Embryonic facial prominence (tissue), 1 donor: ENCODE measurements around the gene SPTLC2.
"Not testable (repeated sequence)": the region's sequence is repeated elsewhere in the genome, so short reads cannot be mapped to it uniquely, and the experiment has no call there.

ENCODE experiments used
- DNase-seq: peaks from one replicate; pipeline ENCODE4 v3.0.0-alpha.2; 2016; ENCODE audit errors: extremely low spot score

Gene SPTLC2

GRCh38 chr14:77547512-77548180 lies 68.8 kb downstream of the SPTLC2 start:
- no peak for DNase-seq

GRCh38 chr14:77545171-77545570 lies 71.3 kb downstream of the SPTLC2 start:
- DNase-seq, result not testable (repeated sequence)

GRCh38 chr14:77544571-77544970 lies 71.9 kb downstream of the SPTLC2 start:
- DNase-seq, result no peak

GRCh38 chr14:77543637-77544334 lies 72.7 kb downstream of the SPTLC2 start:
- DNase-seq, result no peak

GRCh38 chr14:77543240-77543551 lies 73.2 kb downstream of the SPTLC2 start:
- DNase-seq, result no peak

GRCh38 chr14:77542421-77543239 lies 73.8 kb downstream of the SPTLC2 start:
- DNase-seq, result no peak

GRCh38 chr14:77541905-77542304 lies 74.5 kb downstream of the SPTLC2 start:
- DNase-seq, result no peak

GRCh38 chr14:77536951-77537350 lies 79.5 kb downstream of the SPTLC2 start:
- DNase-seq, result not testable (repeated sequence)

DNA sequence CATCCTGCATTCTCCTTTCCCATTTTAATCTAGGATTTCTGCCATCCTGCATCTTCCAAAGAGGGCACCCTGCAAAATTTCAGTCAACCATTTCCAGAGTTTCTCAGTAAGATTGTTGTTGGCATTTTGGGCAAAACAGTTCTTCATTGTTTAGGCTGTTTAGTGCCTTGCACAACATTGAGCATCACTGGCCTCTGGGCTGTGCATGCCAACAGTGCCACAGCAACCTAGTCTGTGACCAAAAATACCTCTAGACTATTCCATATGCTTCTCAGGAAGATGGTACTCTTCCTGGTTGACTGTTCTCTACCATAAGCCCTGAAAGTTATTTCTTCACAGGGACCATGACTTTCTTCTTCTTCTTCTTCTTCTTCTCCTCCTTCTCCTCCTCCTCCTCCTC lies 85.4 kb downstream of the SPTLC2 start:
- no peak for DNase-seq

GRCh38 chr14:77529963-77530362 lies 86.5 kb downstream of the SPTLC2 start:
- DNase-seq, result no peak

GRCh38 chr14:77529213-77529612 lies 87.2 kb downstream of the SPTLC2 start:
- DNase-seq, result no peak

- not testable (repeated sequence) for DNase-seq
These were observed 87.7 kb downstream of the SPTLC2 start for GRCh38 chr14:77528701-77529100.

GRCh38 chr14:77526266-77526665 lies 90.2 kb downstream of the SPTLC2 start:
- DNase-seq, result no peak

GRCh38 chr14:77524536-77524935 lies 91.9 kb downstream of the SPTLC2 start:
- no peak for DNase-seq

GRCh38 chr14:77523109-77523508 lies 93.3 kb downstream of the SPTLC2 start:
- no peak for DNase-seq

- DNase-seq, result no peak
These were observed 95.9 kb downstream of the SPTLC2 start for GRCh38 chr14:77520555-77520954.

DNA sequence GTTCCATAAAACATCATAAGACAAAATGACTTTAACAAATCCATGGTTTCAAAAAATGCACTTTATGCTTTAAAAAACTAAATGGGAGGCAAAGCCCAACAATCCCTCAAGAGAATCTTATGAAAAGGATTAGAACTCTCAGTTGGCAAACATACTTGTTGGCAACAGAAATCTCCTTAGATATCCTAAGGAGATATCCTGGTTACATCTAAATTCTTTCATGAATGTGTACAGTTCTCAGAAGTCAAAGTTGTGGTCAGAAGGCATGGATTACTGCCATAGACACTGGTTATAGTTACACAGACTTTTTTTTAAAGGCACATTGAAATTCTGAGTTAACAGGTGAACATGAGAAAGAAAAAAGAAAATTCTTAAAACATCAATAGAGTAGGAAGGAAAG lies 100.3 kb downstream of the SPTLC2 start:
- DNase-seq, result no peak

GRCh38 chr14:77511486-77512162 lies 104.8 kb downstream of the SPTLC2 start:
- DNase-seq, result no peak

DNA sequence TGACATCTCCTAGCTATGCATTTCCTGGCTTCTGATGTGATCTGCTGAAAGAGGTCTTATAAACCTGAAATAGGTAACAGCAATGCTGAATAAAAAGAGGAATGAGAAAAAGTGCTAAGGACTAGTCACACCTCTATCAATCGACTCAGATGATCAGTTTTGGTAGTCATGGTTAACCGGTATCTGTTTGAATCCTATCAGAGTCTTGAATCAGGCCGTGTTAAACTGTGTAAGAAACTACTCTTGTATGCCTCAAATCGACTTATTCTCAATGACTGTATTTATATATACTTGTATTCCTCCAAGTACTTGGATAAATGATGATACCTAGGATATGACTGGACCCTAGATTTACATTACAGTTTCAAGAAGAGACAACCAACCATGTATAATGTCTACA lies 107.1 kb downstream of the SPTLC2 start:
- DNase-seq, result no peak

GRCh38 chr14:77508876-77509275 lies 107.6 kb downstream of the SPTLC2 start:
- DNase-seq, result no peak

- no peak for DNase-seq
These were observed 108.2 kb downstream of the SPTLC2 start for GRCh38 chr14:77508249-77508648.

- DNase-seq, result no peak
These were observed 108.7 kb downstream of the SPTLC2 start for GRCh38 chr14:77507762-77508161.
